Activated T-cell treated with anti-CD3 and anti-CD28 coated beads, Interleukin-2, amount 50 U/mL, for 4 hours (primary cell): Measurements from ENCODE around the gene MACROD2. TPM values are rescaled to one million over a fixed set of nuclear protein-coding genes. Genes with fewer than 3 reads are reported as not detected.

Source experiments
- ATAC-seq, 2 donors: fragments of 200-7000 bp; cut with Tn5 transposase; one replicate each; pipeline ENCODE4 v1.10.0; 2021
- DNase-seq: peaks from one replicate; pipeline ENCODE4 v3.0.0-alpha.2; 2020
- H3K27me3 Mint-ChIP-seq: one replicate; pipeline ENCODE4 v1.8.0; 2021; ENCODE audit warnings: low read depth, mixed read lengths
- H3K36me3 Mint-ChIP-seq: one replicate; pipeline ENCODE4 v1.8.0; 2022; ENCODE audit warnings: mixed read lengths; ENCODE audit not compliant: insufficient read depth
- H3K4me1 Mint-ChIP-seq: one replicate; pipeline ENCODE4 v1.8.0; 2021; ENCODE audit warnings: low read depth, mixed read lengths
- H3K4me3 Mint-ChIP-seq: one replicate; pipeline ENCODE4 v1.8.0; 2021; ENCODE audit warnings: mild to moderate bottlenecking, moderate library complexity, mixed read lengths
- H3K9me3 Mint-ChIP-seq: one replicate; pipeline ENCODE4 v1.8.0; 2021; ENCODE audit warnings: mixed read lengths
- total RNA-seq, 3 donors: library from RNA; stranded (reverse); gene quantifications; one replicate each; pipeline ENCODE4 v1.2.1, GENCODE V29; 2021

Gene MACROD2
- total RNA-seq, 3 donors from 2014 or later: 0.10 TPM; not detected in 2

DNA sequence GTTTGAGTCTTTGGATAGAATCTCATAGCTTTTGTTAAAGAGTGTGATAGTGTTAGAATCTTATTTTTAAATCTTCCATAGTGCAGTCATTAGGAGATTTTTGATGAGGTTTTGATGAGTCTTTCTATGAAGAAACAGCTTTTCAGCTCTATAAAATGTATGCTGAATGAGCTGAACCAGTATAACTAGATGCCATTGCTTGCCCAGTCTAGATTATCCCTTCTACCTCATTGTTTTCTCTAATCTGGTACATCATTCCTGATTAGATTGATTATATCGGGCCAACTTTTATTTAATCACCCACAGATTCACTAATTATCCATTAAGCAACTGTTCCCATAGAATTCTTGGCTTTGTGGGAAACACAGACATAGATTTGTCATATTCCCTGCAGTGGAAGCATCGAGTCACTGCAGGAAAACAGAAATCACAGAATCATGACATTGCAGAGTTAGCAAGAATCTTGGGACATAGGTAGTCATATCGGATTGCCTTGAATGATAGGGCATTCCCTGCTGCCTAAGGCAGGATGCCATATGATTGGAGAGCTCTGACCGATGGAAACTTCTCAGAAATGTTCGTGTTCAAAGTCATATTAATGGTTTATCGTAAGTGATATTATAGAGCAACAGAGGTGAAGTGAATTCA, 1224.8 kb downstream of the MACROD2 start:
- ATAC-seq (no peak), DNase-seq (no peak)
- Mint-ChIP-seq H3K4me1 (no peaks in the 10 kb centered on the region), H3K27me3 (no peaks in the 10 kb centered on the region), H3K36me3 (no peaks in the 10 kb centered on the region), H3K9me3 (peaks cover 10% of the 10 kb centered on the region), H3K4me3 (no peak overlapping the region)

- Mint-ChIP-seq H3K9me3 (peaks cover 17% of the 10 kb centered on the region), H3K4me1 (no peaks in the 10 kb centered on the region), H3K27me3 (no peaks in the 10 kb centered on the region), H3K36me3 (no peaks in the 10 kb centered on the region), H3K4me3 (no peak overlapping the region)
- DNase-seq (no peak), ATAC-seq (no peak)
Observed at GRCh38 chr20:15220778-15221565, 1225.7 kb downstream of the MACROD2 start.

GRCh38 chr20:15222502-15223330, 1227.4 kb downstream of the MACROD2 start:
- no peak for ATAC-seq
- H3K9me3 Mint-ChIP-seq: peaks cover 17% of the 10 kb centered on the region
- H3K4me1 Mint-ChIP-seq: no peaks in the 10 kb centered on the region
- no peaks in the 10 kb centered on the region for H3K36me3 Mint-ChIP-seq
- no peak overlapping the region for H3K4me3 Mint-ChIP-seq
- no peaks in the 10 kb centered on the region for H3K27me3 Mint-ChIP-seq
- no peak for DNase-seq

- Mint-ChIP-seq H3K4me1 (no peaks in the 10 kb centered on the region), H3K9me3 (peaks cover 12% of the 10 kb centered on the region), H3K36me3 (no peaks in the 10 kb centered on the region), H3K27me3 (no peaks in the 10 kb centered on the region), H3K4me3 (no peak overlapping the region)
- DNase-seq (no peak), ATAC-seq (no peak)
Observed at GRCh38 chr20:15224199-15224598, 1228.9 kb downstream of the MACROD2 start.

DNA sequence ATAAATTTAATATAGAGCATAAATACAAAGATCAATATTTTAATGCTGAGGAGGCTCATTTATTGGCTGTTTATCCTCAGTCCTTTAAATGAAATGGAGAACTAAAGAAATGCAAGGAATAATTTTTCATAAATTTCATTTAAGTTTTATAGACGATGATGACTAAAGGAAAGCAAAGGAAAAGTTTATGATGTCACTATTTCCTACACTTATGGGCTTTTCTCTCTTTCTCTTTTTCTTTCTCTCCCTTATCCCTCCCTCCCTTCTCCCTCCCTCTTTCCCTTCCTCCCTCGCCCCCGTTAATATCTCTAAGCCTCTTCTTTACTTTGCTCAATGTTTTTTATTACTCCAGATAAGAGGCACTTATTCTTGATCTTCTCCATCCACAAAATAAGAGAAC, 1231.8 kb downstream of the MACROD2 start:
- no peak overlapping the region for H3K4me3 Mint-ChIP-seq
- no peaks in the 10 kb centered on the region for H3K36me3 Mint-ChIP-seq
- no peaks in the 10 kb centered on the region for H3K27me3 Mint-ChIP-seq
- no peaks in the 10 kb centered on the region for H3K4me1 Mint-ChIP-seq
- no peak for ATAC-seq
- DNase-seq: no peak
- H3K9me3 Mint-ChIP-seq: peaks cover 14% of the 10 kb centered on the region

- no peak overlapping the region for H3K4me3 Mint-ChIP-seq
- no peak for DNase-seq
- no peak for ATAC-seq
- no peaks in the 10 kb centered on the region for H3K36me3 Mint-ChIP-seq
- H3K4me1 Mint-ChIP-seq: no peaks in the 10 kb centered on the region
- no peaks in the 10 kb centered on the region for H3K27me3 Mint-ChIP-seq
- H3K9me3 Mint-ChIP-seq: peaks cover 15% of the 10 kb centered on the region
Observed at GRCh38 chr20:15232243-15232642, 1236.9 kb downstream of the MACROD2 start.

DNA sequence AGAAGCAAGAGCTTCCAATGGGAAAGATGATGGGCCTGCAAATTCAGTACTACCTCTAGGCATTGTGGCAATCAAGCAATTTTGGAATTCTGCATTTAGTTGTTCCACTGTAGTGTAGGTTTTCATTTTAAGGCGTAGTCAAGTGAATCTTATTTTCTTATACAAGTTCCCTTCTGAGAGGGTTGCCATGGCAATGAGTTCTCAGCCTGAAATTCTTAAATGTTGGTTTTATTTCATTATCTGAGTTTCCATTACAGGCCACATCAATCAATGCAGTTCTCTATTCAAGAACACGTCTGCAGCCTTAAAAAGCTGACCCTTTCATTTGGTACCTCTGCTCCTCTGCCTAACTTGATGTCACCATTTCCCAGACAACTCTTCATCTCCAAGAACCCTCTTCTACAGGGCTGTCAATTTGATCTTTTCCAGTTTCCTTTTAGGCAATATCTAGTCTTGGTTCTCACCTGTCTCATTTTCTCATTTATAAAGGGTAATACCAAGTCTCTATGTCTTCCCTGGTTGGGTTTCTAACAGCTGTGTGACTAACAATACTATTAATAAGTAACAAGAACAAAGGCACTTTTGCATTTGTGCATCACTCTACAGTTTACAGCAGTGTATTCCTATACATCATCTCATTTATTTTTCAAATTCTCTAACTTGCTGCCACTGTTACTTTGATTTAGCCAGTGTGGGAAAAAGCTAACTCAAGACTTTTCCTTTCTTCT, 1240.3 kb downstream of the MACROD2 start:
- Mint-ChIP-seq H3K4me3 (no peak overlapping the region), H3K9me3 (peaks cover 15% of the 10 kb centered on the region), H3K27me3 (no peaks in the 10 kb centered on the region), H3K4me1 (no peaks in the 10 kb centered on the region), H3K36me3 (no peaks in the 10 kb centered on the region)
- ATAC-seq (no peak), DNase-seq (no peak)

GRCh38 chr20:15236812-15237211, 1241.5 kb downstream of the MACROD2 start:
- H3K27me3 Mint-ChIP-seq: no peaks in the 10 kb centered on the region
- peaks cover 12% of the 10 kb centered on the region for H3K9me3 Mint-ChIP-seq
- no peak overlapping the region for H3K4me3 Mint-ChIP-seq
- H3K4me1 Mint-ChIP-seq: no peaks in the 10 kb centered on the region
- DNase-seq: no peak
- ATAC-seq: no peak
- H3K36me3 Mint-ChIP-seq: no peaks in the 10 kb centered on the region

DNA sequence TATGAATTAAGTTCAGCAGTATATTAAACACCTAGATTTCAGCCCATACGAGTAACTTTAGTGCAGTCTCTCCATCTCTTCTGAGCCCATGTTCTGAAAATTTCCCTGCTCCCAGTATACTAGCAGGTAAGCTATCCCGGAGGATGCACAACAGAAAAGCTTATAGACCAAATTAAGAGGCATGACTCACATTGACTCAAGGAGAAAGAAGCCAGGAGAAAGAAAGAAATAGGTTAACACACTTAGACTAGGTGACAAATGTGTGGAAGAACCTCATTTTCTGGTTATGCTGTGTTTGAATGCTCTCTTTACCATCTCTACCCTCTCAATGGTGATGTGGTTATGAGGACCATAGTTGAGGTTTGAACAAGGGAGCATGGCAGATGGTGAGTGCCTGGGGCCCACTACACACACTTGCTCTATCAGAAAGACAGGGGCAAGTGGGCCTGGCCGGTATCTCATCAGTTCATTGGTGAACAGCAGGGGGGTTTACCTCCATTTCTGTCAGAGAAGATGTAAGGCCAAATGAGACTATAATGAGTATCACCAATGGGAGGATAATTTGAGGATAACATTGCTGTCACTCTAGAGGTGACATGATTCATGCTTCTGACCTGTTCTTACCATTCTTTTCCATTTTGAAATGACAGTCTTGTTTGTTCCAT, 1244.4 kb downstream of the MACROD2 start:
- DNase-seq (no peak), ATAC-seq (no peak)
- Mint-ChIP-seq H3K9me3 (peaks cover 7% of the 10 kb centered on the region), H3K27me3 (no peaks in the 10 kb centered on the region), H3K4me1 (no peaks in the 10 kb centered on the region), H3K36me3 (no peaks in the 10 kb centered on the region), H3K4me3 (no peak overlapping the region)

DNA sequence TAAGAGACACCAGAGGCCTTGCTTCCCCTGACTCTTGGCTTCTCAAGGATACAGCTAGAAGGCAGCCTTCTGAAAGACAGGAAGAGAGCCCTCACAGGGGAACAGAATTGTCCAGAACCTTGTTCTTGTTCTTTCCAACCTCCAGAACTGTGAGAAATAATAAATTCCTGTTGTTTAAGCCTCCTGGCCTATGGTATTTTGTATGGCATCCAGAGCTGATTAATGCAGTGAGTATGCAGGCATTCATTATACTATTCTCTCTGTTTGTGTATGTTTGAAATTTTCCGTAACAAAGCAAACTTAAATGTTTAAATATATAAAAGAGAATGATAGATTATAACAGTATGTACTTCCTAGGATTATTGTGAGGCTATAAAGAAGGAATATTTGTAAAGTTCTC, 1245.5 kb downstream of the MACROD2 start:
- ATAC-seq: no peak

DNA sequence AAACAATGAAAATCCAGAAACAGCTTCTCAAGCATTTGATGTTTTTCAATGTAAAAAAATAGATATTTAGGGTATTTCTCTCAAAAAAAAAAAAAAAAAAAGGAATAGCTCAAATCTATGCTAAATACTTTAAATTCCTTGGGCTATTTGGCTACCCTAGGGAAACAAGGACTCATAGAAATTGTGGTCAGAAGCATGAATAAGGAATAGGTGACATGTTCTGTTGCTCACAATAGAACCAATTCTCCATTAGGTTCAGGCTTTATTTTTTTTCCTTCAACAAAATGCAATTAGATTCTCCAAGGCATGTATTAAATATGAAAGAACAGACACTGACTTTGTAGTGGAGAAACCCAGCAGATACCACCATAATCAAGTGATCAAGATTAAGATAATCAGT, 1246.4 kb downstream of the MACROD2 start:
- no peak for DNase-seq
- no peak for ATAC-seq
- Mint-ChIP-seq H3K4me1 (no peaks in the 10 kb centered on the region), H3K27me3 (no peaks in the 10 kb centered on the region), H3K4me3 (no peak overlapping the region), H3K9me3 (peaks cover under 1% of the 10 kb centered on the region), H3K36me3 (no peaks in the 10 kb centered on the region)

More for the DNA sequence above, 1245.5 kb downstream of the MACROD2 start:
- Mint-ChIP-seq H3K4me1 (no peaks in the 10 kb centered on the region), H3K4me3 (no peak overlapping the region), H3K9me3 (peaks cover 4% of the 10 kb centered on the region), H3K27me3 (no peaks in the 10 kb centered on the region), H3K36me3 (no peaks in the 10 kb centered on the region)
- DNase-seq: no peak

DNA sequence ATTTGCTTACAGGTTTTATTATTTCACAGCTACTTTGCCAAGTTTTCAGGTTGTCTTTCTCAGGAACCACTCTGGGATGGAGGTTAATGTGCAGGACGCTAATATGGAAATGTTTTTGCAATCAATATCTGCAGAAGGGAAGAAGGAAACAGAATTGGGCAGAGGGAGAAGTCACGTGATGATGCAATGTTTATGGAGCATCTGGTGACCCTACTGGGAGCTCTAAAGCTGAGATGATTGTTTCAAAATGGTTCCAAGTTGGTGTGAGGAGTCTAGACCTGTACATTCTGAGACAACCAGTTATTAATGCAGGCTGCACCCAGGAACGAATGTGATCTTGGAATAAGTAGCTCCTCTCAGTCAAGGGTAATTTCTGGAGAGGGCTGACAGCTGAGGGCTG, 1247.5 kb downstream of the MACROD2 start:
- DNase-seq (no peak), ATAC-seq (no peak)
- Mint-ChIP-seq H3K36me3 (no peaks in the 10 kb centered on the region), H3K9me3 (peaks cover 3% of the 10 kb centered on the region), H3K27me3 (no peaks in the 10 kb centered on the region), H3K4me3 (no peak overlapping the region), H3K4me1 (no peaks in the 10 kb centered on the region)

DNA sequence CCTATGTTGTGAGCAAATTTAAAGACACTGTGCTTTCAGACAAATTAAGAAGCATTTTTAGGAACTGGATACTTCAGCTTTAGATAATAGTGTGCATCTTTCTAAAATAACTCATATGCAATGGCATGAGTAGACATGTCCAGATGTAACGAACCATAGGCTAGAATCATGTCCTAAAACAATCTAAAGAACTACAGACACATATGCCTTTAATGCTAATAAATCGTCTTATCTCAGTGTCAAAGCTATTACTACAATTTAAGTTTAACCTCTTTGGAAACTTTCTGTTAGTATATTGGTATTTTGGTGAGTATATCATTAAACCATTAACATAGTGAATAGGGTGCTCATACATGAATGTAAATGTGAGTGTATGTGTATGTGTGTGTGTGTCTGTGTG, 1250.6 kb downstream of the MACROD2 start:
- DNase-seq (no peak), ATAC-seq (no peak)
- Mint-ChIP-seq H3K36me3 (no peaks in the 10 kb centered on the region), H3K4me1 (no peaks in the 10 kb centered on the region), H3K27me3 (no peaks in the 10 kb centered on the region), H3K9me3 (peaks cover 3% of the 10 kb centered on the region), H3K4me3 (no peak overlapping the region)
